ENCODE results near the gene GADL1.

Gene GADL1

DNA sequence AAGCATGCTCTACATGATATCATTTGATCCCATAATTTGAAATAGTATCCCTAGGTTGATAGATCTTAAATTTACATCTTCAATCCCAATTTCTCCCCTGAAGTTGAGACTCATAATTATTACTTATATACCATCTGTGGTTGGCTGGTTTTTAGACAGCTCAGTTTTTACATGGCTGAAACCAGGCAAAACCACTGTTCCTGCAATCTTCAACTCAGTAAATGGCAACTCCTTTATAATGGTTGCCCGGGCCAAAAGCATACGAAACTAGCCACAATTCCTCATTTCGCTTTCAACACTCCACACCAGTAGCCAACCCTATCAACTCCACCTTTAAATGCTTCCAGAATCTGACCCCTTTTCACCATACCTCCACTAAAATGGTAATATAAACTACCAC lies 169.6 kb downstream of the GADL1 start:
- DNase-seq (ENCODE audit: low spot score) = no peak

GRCh38 chr3:30723211-30723610 lies 171.2 kb downstream of the GADL1 start:
- no peak for DNase-seq (ENCODE audit: low spot score)

- no peak for DNase-seq (ENCODE audit: low spot score)
These were observed 173.2 kb downstream of the GADL1 start for GRCh38 chr3:30721314-30721634.

DNA sequence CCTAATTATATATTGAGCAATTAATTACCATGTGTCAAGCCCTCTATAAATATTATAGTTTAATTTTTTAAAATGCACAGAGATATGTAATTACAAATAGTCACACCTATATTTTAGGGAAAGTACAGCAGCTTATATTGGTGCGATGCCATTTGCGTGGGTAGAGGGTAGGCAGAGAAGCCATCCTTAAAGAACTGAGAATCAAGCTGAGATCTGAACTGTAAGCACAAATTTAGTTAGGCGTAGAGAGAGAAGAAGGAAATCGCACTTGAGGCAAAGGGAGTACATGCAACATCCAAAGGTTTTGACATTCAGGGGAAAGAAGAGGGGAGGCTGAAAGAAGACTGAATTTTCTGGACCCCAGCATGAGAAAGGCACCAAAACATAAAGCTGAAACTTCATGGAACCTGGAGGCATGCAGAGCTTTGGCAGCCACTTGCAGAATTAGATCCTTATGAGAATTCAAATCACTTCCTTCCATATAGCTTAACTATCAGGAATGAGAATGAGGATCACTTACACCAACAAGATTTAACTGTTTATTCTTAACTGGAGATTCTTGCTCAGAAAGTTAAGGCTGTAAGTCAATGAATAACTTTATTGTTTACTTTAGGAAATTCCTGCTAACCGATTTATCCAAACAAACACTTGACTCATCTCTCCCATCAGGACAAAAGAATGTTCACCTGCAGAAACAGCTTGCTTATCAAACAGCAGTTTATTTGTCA lies 173.7 kb downstream of the GADL1 start:
- no peak for DNase-seq (ENCODE audit: low spot score)

DNA sequence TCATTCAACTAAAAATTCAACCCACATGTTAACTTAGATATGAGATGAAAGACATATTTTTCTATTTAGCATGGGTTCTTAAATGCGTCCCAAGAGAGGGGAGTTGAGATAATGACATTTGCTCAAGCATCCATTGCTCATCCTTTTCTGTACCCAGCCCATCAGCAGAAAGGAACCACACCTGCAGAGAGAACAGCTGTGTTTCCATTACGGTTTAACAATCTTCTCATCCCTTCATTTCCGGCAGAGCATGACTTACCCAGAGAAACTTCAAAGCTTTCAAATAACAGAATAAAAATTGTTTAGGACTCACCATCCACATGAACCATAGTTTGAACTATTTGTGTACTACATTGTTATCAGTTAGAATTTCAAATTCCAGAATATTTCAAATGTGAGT lies 174.9 kb downstream of the GADL1 start:
- DNase-seq (ENCODE audit: low spot score) = no peak

GRCh38 chr3:30713885-30714503 lies 180.5 kb downstream of the GADL1 start:
- no peak for DNase-seq (ENCODE audit: low spot score)

DNA sequence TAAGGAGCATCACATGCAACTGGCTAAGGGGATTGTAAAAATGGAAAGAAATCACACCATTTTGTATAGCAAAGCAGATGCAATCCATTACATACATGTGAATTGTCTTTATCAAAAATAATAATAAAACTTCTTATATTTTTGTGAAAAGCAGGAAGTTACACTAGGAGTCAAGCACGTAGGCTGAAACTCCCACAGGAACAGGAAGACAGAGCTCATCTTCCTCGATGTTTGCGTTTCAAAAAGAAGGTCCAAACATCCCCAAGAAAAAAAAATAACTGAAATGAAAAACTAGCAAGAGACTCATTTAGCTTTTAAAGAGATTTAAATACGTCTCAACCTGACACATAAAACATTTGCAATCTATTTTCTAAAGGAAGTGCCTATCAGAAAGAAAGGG lies 181.5 kb downstream of the GADL1 start:
- DNase-seq (ENCODE audit: low spot score) = no peak

DNA sequence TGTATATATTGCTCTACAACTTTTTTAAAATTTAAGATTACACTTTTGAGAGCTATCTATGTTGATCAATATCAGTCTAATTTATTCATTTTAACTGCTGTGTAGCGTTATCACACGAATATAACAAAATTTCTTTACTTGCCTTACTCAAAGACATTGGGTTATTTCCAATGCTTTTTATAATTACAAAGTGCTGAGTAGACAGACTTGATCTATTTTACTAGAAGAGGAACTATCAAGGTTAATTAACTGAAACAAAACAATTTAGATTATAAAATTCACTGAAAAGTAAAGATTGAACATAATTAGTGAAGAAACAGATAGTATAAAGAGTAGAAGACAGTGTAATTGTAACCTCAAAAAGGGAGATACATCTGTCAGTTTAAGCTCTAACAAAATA lies 182.6 kb downstream of the GADL1 start:
- no peak for DNase-seq (ENCODE audit: low spot score)

- DNase-seq (ENCODE audit: low spot score) = no peak
These were observed 183.3 kb downstream of the GADL1 start for GRCh38 chr3:30711151-30711550.

- no peak for DNase-seq (ENCODE audit: low spot score)
These were observed 184.4 kb downstream of the GADL1 start for GRCh38 chr3:30710017-30710416.

- DNase-seq (ENCODE audit: low spot score) = no peak
These were observed 186.0 kb downstream of the GADL1 start for GRCh38 chr3:30708472-30708871.

- no peak for DNase-seq (ENCODE audit: low spot score)
These were observed 186.6 kb downstream of the GADL1 start for GRCh38 chr3:30707825-30708224.

DNA sequence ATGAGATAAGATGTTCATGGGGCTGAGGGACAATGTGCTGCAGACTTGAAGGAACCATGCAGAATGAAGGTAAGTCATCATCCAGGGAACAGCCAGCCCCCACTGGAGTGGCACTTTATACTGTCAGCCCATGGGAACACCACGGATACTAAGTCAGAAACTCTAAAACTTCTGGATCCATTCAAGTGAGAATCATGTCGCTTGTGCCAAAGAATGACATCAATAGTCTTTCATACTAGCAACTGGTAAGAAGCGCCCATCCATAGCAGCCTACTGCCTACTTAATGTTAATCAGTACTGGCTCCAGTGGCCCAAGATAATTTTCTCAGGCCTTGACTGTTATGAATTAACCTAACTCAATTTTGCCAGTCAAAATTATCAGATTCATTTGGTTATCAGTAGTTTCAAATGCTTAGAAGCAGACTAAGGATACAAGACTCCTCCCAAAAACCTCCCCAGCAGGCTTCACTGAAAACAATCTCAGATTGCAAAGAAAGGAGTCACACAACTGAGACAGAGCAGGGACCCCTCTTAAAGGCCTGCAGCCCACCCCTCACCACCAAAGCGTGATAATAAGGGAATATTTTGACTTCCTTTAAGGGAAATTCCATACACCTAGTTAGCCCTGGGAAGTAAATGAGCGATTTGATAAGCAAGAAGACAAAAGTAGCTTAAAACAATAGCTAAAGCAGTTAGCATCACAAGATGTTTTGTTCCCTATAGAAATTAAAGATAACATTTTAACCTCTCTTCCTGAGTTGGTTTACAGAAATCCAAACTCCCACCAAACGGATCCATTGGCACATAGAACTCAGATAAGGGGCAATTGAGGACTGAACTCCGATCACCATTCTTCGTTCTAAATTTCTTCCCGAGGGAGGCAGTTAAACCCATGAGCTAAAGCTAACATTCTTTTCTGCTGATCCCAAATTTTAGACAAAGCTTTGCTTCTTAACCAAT lies 189.2 kb downstream of the GADL1 start:
- no peak for DNase-seq (ENCODE audit: low spot score)

- DNase-seq (ENCODE audit: low spot score) = no peak
These were observed 191.5 kb downstream of the GADL1 start for GRCh38 chr3:30702828-30703397.

DNA sequence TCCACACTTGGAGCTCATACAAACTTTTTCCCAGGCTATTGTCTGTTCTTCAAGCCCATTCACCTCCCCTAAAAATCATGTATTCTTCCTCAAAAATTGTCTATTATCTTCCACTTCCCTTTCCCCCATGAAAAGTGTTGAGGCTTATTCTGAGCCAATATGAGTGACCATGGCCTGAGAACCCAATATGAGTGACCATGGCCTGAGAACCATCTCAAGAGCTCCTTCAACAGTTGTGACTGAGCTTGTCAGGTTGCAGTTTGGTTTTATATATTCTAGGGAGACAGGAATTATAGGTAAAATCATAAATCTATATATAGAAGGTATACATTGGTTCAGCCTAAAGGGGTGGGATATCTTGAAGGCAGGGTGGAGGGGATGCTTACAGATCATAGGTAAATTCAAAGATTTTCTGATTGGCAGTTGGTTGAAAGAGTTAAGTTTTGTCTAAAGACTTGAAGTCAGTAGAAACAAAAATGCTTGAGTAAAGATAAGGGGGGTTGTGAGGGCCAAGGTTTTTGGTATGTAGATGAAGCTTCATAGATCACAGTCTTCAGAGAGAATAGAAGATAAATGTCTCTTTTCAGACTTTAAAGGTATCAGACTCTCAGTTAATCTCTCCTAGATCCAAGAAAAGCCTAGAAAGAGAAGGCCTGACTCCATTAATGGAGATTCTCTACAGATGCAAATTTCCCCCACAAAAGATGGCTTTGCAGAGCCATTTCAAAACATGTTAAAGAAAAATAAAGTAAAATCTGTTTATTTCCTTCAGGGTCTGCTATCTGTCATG lies 192.2 kb downstream of the GADL1 start:
- no peak for DNase-seq (ENCODE audit: low spot score)

- no peak for DNase-seq (ENCODE audit: low spot score)
These were observed 193.6 kb downstream of the GADL1 start for GRCh38 chr3:30700702-30701321.

GRCh38 chr3:30699927-30700326 lies 194.5 kb downstream of the GADL1 start:
- DNase-seq (ENCODE audit: low spot score) = no peak

- no peak for DNase-seq (ENCODE audit: low spot score)
These were observed 195.9 kb downstream of the GADL1 start for GRCh38 chr3:30698549-30698948.

GRCh38 chr3:30696896-30697295 lies 197.6 kb downstream of the GADL1 start:
- DNase-seq (ENCODE audit: low spot score) = no peak

GRCh38 chr3:30696403-30696819 lies 198.1 kb downstream of the GADL1 start:
- DNase-seq (ENCODE audit: low spot score) = no peak

- DNase-seq (ENCODE audit: low spot score) = no peak
These were observed 199.0 kb downstream of the GADL1 start for GRCh38 chr3:30695302-30696061.

Data from activated CD4-positive, alpha-beta T cell treated with anti-CD3 and anti-CD28 coated beads, Interleukin-2, Interleukin-4, amounts not matched to agents 100 ng/mL and 50 ng/mL, durations not matched to agents 16 hours and 8 hours (primary cell).